ENCODE results near the gene MRPS12. TPM values are rescaled to one million over a fixed set of nuclear protein-coding genes. Genes with fewer than 3 reads are reported as not detected.

The MRPS12 gene
- 19.8 and 29.9 TPM in 2 replicates for total RNA-seq

GRCh38 chr19:38930776-38931520, at the start of gene MRPS12:
Gene MRPS12 (plus strand): TSS chr19:38930944. CDS start chr19:38931295, 351 bp downstream.

GRCh38 chr19:38899447-38900201, 31.1 kb upstream of the MRPS12 start, which contains the start of the genes NFKBIB and SIRT2:
Gene NFKBIB (plus strand): TSS chr19:38899969. CDS start chr19:38900033, 64 bp downstream.
Gene SIRT2 (minus strand): TSS chr19:38899618. CDS start chr19:38899521, 97 bp downstream.

GRCh38 chr19:38929929-38930775, 592 bp upstream of the MRPS12 start, which contains the start of gene SARS2:
Gene SARS2 (minus strand): TSS chr19:38930763. CDS start chr19:38930736, 27 bp downstream.

GRCh38 chr19:38975214-38975860, 44.6 kb downstream of the MRPS12 start, which contains the start of gene FBXO17:
Gene FBXO17 (minus strand): TSS chr19:38975742. CDS start chr19:38950319, 25,423 bp downstream.

Other genes with a start within 250 kb of the MRPS12 start
- 0.16 and 0.26 TPM in 2 replicates for gene CAPN12, start 186.5 kb upstream of the MRPS12 start, total RNA-seq
- not detected in 2 replicates for gene LGALS7, start 157.4 kb upstream of the MRPS12 start, total RNA-seq
- gene LGALS7B, start 141.7 kb upstream of the MRPS12 start, total RNA-seq, result 0.95 and 1.9 TPM in 2 replicates
- gene LGALS4, start 118.0 kb upstream of the MRPS12 start, total RNA-seq, result 0.09 TPM in 1 of 2 replicates, not detected in the other
- 17.5 and 37.0 TPM in 2 replicates for gene ECH1, start 99.2 kb upstream of the MRPS12 start, total RNA-seq
- gene HNRNPL, start 81.0 kb upstream of the MRPS12 start, total RNA-seq, result 117 and 176 TPM in 2 replicates
- 1.7 and 2.3 TPM in 2 replicates for gene RINL, start 52.7 kb upstream of the MRPS12 start, total RNA-seq
- 66.5 and 68.5 TPM in 2 replicates for gene SIRT2, start 31.3 kb upstream of the MRPS12 start, total RNA-seq
- 5.9 and 7.4 TPM in 2 replicates for gene NFKBIB, start 31.0 kb upstream of the MRPS12 start, total RNA-seq
- gene CCER2, start 18.8 kb upstream of the MRPS12 start, total RNA-seq, result not detected in 2 replicates
- gene SARS2, start 181 bp upstream of the MRPS12 start, total RNA-seq, result 10.6 and 11.2 TPM in 2 replicates
- gene FBXO17, start 44.8 kb downstream of the MRPS12 start, total RNA-seq, result 23.0 and 27.2 TPM in 2 replicates
- 1.9 and 4.5 TPM in 2 replicates for gene FBXO27, start 101.6 kb downstream of the MRPS12 start, total RNA-seq
- gene ACP7, start 153.4 kb downstream of the MRPS12 start, total RNA-seq, result 0.16 and 0.17 TPM in 2 replicates
- gene PAK4, start 194.8 kb downstream of the MRPS12 start, total RNA-seq, result 5.2 and 6.2 TPM in 2 replicates